Measurements from ENCODE around the gene RAB26.
"Not testable (repeated sequence)": the region's sequence is repeated elsewhere in the genome, so short reads cannot be mapped to it uniquely, and the experiment has no call there.

- not testable (repeated sequence) for TF ChIP-seq CTCF (IDR thresholded peaks at IDR 0.05); POLR2AphosphoS5 (IDR thresholded peaks at IDR 0.05; ENCODE audit: insufficient read depth in 1 of 2, low read depth in 1 of 2); POLR2A (IDR thresholded peaks at IDR 0.05)
These were observed 24.1 kb upstream of the RAB26 start for GRCh38 chr16:2124377-2124693.

Measured in vagina (tissue), 2 donors.